Stimulated activated CD4-positive, alpha-beta T cell treated with anti-CD3 and anti-CD28 coated beads, Interleukin-2, amount 100 ng/mL, for 4 hours (primary cell): Measurements from ENCODE around the gene PC.
A peak's percentile ranks its signal among the peaks of the same experiment; 100 is the strongest.
"Not testable (repeated sequence)": the region's sequence is repeated elsewhere in the genome, so short reads cannot be mapped to it uniquely, and the experiment has no call there.

Experiments
- DNase-seq: peaks from one replicate; pipeline ENCODE4 v3.0.0-alpha.2; 2020; ENCODE audit warnings: low read depth

PC gene

GRCh38 chr11:66843776-66844495 is 114.2 kb downstream of the PC start:
- no peak for DNase-seq

- peak; percentile 84 for DNase-seq
Observed at GRCh38 chr11:66842896-66843775, 115.0 kb downstream of the PC start, which contains the start of gene RCE1. Gene RCE1 (plus strand): TSS chr11:66843441. CDS start chr11:66843456, 15 bp downstream.

- DNase-seq = no peak
Observed at GRCh38 chr11:66842501-66842895, 115.7 kb downstream of the PC start.

GRCh38 chr11:66841861-66842260 is 116.3 kb downstream of the PC start:
- no peak for DNase-seq

- no peak for DNase-seq
Observed at GRCh38 chr11:66840317-66841091, 117.7 kb downstream of the PC start.

- no peak for DNase-seq
Observed at GRCh38 chr11:66835768-66836405, 122.3 kb downstream of the PC start.

- no peak for DNase-seq
Observed at GRCh38 chr11:66834943-66835342, 123.2 kb downstream of the PC start.

GRCh38 chr11:66834539-66834845 is 123.7 kb downstream of the PC start:
- no peak for DNase-seq

- DNase-seq = not testable (repeated sequence)
Observed at GRCh38 chr11:66824573-66824972, 133.6 kb downstream of the PC start.

GRCh38 chr11:66823700-66824099 is 134.5 kb downstream of the PC start:
- no peak for DNase-seq

GRCh38 chr11:66820901-66821300 is 137.3 kb downstream of the PC start:
- no peak for DNase-seq

- no peak for DNase-seq
Observed at GRCh38 chr11:66820381-66820780, 137.8 kb downstream of the PC start.

GRCh38 chr11:66818231-66818955 is 139.8 kb downstream of the PC start:
- DNase-seq = no peak

- no peak for DNase-seq
Observed at GRCh38 chr11:66815646-66816045, 142.5 kb downstream of the PC start.

- no peak for DNase-seq
Observed at GRCh38 chr11:66814678-66815077, 143.5 kb downstream of the PC start.

GRCh38 chr11:66810576-66811185 is 147.5 kb downstream of the PC start:
- no peak for DNase-seq

GRCh38 chr11:66809592-66809991 is 148.6 kb downstream of the PC start:
- DNase-seq = no peak

GRCh38 chr11:66800720-66801428 is 157.3 kb downstream of the PC start:
- no peak for DNase-seq

GRCh38 chr11:66799815-66800214 is 158.4 kb downstream of the PC start:
- not testable (repeated sequence) for DNase-seq
